ENCODE measurements around the gene ACTL7A.

DNA sequence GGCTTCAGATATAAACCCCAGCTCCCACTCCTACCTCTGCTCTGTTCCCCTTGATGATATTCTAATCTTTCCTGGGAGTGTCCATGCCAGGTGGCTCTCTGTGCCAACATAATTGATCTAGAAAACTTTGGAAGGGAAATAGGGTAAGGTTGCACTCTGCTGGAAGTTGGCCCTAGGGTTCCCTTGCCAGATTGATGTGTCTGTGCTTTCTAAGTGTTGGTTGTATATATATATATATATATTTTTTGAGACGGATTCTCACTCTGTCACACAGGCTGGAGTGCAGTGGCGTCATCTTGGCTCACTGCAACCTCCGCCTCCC is 29.9 kb upstream of the ACTL7A start:
- TF ChIP-seq BHLHE40 (IDR thresholded peaks at IDR 0.05; ENCODE audit: low read depth, low read length): no peak
- TF ChIP-seq, protein P1, sequence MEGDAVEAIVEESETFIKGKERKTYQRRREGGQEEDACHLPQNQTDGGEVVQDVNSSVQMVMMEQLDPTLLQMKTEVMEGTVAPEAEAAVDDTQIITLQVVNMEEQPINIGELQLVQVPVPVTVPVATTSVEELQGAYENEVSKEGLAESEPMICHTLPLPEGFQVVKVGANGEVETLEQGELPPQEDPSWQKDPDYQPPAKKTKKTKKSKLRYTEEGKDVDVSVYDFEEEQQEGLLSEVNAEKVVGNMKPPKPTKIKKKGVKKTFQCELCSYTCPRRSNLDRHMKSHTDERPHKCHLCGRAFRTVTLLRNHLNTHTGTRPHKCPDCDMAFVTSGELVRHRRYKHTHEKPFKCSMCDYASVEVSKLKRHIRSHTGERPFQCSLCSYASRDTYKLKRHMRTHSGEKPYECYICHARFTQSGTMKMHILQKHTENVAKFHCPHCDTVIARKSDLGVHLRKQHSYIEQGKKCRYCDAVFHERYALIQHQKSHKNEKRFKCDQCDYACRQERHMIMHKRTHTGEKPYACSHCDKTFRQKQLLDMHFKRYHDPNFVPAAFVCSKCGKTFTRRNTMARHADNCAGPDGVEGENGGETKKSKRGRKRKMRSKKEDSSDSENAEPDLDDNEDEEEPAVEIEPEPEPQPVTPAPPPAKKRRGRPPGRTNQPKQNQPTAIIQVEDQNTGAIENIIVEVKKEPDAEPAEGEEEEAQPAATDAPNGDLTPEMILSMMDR (conservative IDR thresholded peaks at IDR 0.05; ENCODE audit: low read depth, low read length): no peak
- no peak for TF ChIP-seq POLR2A (IDR thresholded peaks at IDR 0.05; ENCODE audit: low read depth, low read length)

All from IMR-90 (cell line).